HG03103 (cell line): ENCODE measurements around the gene STRA8.
A peak's percentile ranks its signal among the peaks of the same experiment; 100 is the strongest.
"Not testable (repeated sequence)": the region's sequence is repeated elsewhere in the genome, so short reads cannot be mapped to it uniquely, and the experiment has no call there.

Experiments
- ATAC-seq: cut with Tn5 transposase; IDR thresholded peaks from one replicate; pipeline ENCODE4 v1.9.1; 2021; ENCODE audit warnings: low read depth; ENCODE audit not compliant: unreplicated experiment

Gene STRA8

GRCh38 chr7:135204341-135204749 is 29.3 kb upstream of the STRA8 start:
- no peak for ATAC-seq

- ATAC-seq: no peak
These were observed 28.8 kb upstream of the STRA8 start for GRCh38 chr7:135204876-135205275.

GRCh38 chr7:135205850-135206249 is 27.8 kb upstream of the STRA8 start:
- no peak for ATAC-seq

- ATAC-seq: peak; percentile 27
These were observed 26.7 kb upstream of the STRA8 start for GRCh38 chr7:135206941-135207391.

GRCh38 chr7:135207406-135208101 is 26.1 kb upstream of the STRA8 start:
- ATAC-seq: no peak

GRCh38 chr7:135208102-135208793 is 25.4 kb upstream of the STRA8 start:
- no peak for ATAC-seq

GRCh38 chr7:135209225-135209834 is 24.3 kb upstream of the STRA8 start:
- no peak for ATAC-seq

GRCh38 chr7:135210888-135211178 is 22.8 kb upstream of the STRA8 start:
- ATAC-seq: no peak

GRCh38 chr7:135211179-135211945 is 22.3 kb upstream of the STRA8 start, which contains the start of gene WDR91:
TSS of gene WDR91 (minus strand) at chr7:135211526. CDS start at chr7:135211502, 24 bp downstream.
- ATAC-seq: peak; percentile 79

GRCh38 chr7:135211946-135212685 is 21.5 kb upstream of the STRA8 start:
- ATAC-seq: not testable (repeated sequence)

- no peak for ATAC-seq
These were observed 19.8 kb upstream of the STRA8 start for GRCh38 chr7:135213831-135214230.

GRCh38 chr7:135215180-135215579 is 18.5 kb upstream of the STRA8 start:
- ATAC-seq: no peak

- no peak for ATAC-seq
These were observed 17.9 kb upstream of the STRA8 start for GRCh38 chr7:135215698-135216097.

GRCh38 chr7:135217645-135218509 is 15.8 kb upstream of the STRA8 start:
- ATAC-seq: no peak

GRCh38 chr7:135224027-135224426 is 9.6 kb upstream of the STRA8 start:
- ATAC-seq: no peak

- no peak for ATAC-seq
These were observed 2.0 kb upstream of the STRA8 start for GRCh38 chr7:135231686-135232085.

GRCh38 chr7:135232087-135232486 is 1.6 kb upstream of the STRA8 start:
- no peak for ATAC-seq

- no peak for ATAC-seq
These were observed 918 bp upstream of the STRA8 start for GRCh38 chr7:135232720-135233119.

GRCh38 chr7:135234095-135234494 is 457 bp downstream of the STRA8 start:
- not testable (repeated sequence) for ATAC-seq
